GM19372 (cell line): ENCODE measurements around the gene PPP4R4.
"Not testable (repeated sequence)": the region's sequence is repeated elsewhere in the genome, so short reads cannot be mapped to it uniquely, and the experiment has no call there.

ENCODE experiments used
- ATAC-seq: cut with Tn5 transposase; IDR thresholded peaks from one replicate; pipeline ENCODE4 v1.9.1; 2021; ENCODE audit warnings: mild to moderate bottlenecking, low read depth, moderate library complexity; ENCODE audit not compliant: unreplicated experiment

PPP4R4 gene

DNA sequence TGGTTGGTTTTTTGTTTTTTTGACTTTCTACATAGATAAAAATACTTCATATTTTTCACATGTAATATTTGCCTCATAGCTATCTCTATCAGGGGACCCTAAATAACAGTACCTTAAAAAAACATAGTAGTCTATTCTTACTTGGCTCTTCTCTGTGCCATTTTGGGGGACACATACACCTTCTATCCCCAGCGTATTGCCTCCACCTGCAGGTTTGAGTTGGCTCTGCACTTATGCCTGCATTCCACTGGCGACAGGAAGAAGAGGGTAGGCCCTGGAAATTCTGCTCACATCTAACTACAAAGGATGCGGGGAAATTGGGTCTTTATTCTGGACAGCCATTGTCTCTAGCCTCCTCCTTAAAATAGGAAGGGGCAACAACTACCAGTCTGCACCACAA lies 30.9 kb upstream of the PPP4R4 start:
- no peak for ATAC-seq

DNA sequence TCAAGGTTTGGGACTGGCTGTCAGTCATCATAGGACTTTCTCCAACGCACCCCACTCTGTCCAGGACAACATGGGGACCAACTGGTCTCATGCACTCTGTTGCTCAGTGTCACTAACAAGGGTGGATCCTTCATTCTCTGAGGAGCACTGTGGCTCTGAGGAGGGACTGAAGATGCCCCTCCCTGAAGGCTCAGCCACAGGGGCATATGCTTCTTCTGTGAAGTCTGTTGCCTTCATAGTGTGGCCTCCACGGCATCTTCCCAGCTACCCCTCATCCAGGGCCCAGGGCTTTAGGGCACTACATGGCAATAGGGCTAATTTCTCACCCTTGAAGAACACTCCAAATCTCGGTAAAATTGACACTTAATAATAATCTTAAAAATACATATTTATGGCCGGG lies 30.4 kb upstream of the PPP4R4 start:
- ATAC-seq, result no peak

DNA sequence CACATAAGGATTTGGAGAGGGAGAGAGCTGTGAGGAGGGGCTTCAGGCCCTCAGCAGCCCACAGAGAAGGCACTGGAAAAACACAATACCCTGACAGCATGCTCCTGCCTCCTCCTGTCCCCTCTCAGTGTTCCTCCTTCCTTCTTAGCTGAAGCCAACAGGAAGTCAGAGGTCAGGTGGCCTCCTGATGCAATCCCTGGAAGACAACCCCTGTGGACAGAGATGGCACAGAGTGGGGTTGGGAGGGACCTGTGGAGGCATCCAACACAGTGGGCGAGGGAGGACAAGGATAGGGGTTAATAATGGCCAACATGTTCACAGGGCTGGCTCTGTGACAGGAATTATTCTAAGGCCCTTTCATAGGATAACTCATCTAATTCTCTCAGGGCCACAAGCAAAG lies 29.4 kb upstream of the PPP4R4 start:
- ATAC-seq, result no peak

DNA sequence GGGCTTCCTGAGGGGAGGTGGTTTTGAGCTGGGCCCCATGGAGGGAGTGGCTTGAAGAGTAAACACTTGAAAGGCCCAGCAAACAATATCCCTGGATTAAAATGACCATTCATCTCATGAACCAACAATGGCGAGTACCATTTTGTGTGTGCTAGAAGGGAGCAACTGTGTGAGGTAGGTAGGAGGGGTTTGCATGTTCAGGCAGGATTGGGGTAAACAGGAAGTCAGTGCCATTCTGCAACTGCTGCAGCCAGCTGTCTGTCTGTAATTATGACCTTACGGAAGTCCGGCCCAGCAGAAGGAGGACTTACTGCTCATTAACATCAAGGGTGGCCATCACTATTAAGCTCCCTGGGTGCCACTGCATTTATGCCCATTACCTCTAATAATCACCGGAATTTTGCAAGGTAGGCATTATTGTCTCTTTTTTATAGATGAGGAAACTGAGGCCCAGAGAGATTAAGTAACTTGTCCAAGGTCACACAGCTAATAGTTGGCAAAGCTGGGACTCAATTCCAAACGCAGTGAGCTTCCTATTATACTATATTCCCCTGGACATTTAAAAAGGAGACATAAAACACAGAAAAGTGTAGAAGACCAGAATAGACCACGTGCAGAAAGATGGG lies 28.1 kb upstream of the PPP4R4 start:
- ATAC-seq, result no peak

DNA sequence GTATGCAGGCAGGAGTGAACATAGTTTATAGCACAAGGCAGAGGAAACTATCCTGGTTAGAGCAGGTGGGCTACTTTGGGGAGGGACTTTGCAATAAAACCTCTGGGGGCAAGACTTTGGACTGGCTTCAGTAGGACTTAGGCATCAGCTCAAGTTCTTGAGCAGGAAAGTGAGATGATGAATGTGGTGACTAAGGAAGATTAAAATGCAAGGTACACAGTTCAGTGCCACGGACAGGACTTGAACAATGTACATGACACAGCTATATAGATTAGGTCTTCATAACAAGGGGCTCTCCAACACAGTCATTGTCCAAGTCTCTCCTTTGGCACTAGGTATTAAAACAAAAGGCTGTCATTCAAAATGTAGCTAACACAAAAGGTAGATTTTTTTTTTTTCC lies 21.4 kb upstream of the PPP4R4 start:
- ATAC-seq, result no peak

DNA sequence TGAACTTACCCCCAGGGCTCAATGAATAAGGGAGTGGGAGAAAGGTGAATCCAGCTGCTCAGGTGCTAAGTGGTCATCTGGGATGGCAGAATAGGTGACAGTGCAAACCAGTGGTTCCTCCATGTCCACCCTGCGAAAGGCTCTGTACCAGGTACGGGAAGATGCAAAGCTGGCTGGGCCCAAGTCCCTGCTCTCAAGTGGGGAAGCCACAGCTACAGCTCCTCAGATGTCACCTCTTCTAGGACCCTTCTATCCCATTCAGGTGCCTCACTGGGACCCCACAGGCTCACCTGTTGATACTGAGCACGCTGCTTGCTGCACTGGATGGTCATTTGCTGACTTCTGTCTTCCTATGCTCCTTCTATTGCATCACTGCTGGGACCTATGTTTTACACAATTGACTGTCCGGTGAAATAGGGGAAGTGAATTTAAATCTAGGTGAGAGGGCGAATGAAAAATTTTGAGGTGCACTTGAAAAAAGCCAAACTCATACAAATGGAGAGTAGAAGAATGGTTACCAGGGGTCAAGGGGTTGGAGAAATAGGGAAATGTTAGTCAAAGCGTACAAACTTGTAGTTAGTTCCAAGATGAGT lies 20.3 kb upstream of the PPP4R4 start:
- ATAC-seq, result no peak

DNA sequence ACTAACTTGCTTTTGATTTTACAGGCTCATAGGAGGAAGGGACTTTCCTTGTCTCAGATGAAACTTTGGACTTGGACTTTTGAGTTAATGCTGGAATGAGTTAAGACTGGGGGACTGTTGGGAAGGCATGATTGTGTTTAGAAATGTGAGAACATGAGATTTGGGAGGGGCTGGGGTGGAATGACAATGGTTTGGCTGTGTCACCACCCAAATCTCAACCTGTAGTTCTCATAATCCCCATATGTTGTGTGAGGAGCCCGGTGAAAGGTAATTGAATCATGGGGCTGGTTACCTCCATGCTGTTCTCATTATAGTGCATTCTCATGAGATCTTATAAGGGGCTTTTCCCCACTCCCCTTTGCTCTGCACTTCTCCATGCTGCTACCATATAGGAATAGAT lies 18.0 kb upstream of the PPP4R4 start:
- not testable (repeated sequence) for ATAC-seq

DNA sequence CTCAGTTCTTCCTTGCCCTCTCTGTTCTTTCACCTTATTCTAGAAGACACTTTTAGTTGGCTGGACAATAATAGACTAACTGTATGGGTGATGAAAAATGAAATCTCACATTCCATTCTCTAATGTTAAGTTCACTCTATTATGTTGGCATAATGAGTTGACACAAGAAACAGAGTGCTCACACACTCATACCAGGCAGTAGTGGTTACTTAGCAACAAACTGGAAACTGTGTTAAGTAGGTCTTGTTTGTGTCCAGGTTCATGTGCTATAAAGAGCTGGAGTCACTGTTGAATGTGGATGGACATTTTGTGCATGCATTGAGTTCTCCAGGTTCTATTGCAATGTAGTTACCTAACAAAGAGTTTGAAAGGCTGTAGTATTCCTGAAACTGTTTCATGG lies 16.9 kb upstream of the PPP4R4 start:
- ATAC-seq, result no peak

DNA sequence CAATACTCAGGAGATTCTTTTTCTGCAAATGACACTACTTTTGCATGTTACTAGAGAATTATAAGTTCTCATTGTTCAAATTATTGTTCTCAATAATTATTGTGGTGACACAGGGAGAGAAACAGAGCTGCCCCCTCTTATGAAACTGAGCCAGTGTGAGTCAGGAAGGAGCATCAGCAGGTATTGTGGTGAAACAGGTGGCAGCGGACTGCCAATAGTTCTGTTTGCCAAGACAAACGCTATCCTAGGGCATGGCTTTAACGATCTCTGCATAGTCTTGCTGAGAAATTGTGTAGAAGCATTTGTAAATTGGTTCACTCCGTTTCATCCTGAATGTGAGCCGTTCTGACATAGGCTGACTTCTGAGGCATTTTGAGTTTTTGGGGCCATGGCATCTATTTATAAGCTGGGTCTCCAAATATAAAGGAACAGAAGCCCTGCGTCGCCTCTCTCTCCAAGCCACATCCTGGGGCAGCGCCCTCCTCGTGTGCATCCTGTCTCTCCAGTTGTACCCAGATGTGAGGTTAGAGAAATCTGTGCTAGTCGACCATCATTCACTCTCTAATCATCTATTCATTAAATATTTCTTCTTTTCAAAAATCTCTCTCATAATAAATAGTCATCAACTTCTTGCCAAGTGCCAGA lies 15.8 kb upstream of the PPP4R4 start:
- ATAC-seq, result no peak

DNA sequence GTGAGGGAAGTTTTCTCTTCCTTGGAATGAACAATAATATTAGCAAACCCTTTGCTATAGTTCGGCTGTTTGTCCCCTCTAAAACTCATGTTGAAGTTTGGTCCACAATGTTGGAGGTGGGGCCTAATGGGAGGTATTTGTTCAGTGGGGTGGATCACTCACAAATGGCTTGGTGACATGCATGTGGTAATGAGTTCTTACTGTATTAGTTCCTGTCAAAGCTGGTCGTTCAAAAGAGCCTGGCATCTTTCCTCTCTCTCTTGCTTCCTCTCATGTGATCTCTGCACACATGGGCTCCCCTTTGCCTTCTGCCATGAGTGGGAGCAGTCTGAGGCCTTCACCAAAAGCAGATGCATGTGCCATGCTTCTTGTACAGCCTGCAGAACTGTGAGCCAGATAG lies 13.1 kb upstream of the PPP4R4 start:
- ATAC-seq, result no peak

DNA sequence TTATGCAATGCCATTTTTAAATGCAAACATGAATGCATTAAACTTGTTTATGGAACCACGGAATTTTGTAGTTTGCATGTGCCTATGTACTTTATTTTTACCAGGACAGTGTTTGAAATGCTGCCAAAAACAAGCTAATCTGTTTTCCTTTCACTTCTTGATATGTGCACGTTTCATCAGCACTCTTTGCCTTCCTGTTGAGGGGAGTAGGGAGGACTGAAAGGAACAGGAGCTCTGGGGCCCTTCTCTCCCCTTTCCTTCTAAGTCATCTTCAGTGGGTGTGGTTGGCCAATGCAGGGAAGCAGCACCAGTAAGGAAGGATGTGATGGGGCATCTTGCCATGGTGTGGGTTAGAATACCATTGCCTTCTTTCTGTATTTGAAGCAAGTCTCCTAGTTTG lies 12.1 kb upstream of the PPP4R4 start:
- no peak for ATAC-seq

DNA sequence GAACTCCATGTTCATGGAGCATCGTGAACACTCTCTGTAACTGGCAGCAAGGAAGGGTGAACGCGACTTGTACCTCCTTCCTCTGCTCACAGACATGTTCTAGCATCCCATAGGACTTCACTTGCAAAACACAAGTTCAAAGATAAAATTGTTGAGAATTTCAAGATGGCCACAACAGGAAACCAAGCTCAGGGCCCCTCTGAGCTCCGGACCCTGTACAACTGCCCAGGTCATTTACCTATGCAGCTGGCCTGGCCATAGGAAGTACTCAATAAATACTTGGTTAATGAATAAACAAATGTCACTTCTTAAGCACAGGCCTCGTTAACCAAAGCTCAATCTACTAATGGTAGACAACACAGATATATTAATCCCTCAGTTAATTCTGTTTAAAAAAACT lies 11.7 kb upstream of the PPP4R4 start:
- ATAC-seq, result no peak

DNA sequence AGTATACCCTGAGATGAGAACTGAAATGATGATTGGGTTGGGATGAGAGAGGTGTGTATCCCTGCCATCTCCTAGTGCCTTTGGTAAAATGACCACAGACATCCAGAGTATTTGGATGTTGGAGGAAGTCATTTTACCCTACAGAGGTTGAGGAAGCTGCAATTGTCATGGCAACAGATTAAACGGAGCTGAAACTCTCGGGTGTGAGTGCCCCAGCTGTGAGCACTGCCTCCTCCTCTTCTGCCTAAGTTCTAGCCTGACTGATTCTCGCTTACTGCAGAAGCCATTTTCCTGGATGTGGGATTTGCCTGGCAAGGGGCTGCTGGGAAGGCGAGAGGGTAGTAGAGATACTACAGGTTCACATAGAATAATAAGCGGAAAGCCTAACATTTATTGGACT lies 10.3 kb upstream of the PPP4R4 start:
- ATAC-seq, result no peak

DNA sequence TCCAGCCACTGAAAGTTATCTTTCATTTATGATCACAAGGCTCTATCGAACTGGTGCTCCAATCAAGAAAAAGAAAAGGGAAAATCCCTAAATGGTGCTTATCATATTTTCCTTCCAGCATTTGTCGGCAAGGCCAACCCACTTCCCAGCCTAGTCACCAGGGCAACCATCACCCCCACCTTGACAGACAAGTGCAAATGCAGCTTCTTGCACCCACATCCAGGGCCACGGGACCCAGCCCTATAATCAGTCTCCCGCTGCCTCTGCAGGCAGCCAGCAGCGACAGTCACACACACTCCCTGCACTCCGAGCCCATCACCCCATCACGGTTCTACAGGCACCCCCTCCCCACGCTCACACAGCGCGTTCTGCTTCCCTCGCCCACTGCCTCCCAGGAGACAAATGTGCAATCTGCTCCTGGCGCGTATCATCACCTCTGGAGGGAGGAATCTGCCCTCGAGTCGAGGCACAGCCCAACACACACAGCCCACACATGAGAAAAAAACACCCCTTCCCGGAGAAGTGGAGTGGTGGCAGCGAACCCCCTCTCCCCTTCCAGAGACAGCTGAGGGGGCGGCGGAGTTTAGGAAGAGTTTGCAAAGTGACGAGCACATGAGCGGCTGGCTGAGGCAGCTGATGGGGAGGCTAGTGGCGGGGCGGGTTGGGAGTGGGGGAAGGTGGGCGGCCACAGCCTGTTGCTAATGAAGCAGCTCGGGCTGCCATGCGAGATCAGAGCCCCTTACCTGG lies 9.3 kb upstream of the PPP4R4 start:
- no peak for ATAC-seq

DNA sequence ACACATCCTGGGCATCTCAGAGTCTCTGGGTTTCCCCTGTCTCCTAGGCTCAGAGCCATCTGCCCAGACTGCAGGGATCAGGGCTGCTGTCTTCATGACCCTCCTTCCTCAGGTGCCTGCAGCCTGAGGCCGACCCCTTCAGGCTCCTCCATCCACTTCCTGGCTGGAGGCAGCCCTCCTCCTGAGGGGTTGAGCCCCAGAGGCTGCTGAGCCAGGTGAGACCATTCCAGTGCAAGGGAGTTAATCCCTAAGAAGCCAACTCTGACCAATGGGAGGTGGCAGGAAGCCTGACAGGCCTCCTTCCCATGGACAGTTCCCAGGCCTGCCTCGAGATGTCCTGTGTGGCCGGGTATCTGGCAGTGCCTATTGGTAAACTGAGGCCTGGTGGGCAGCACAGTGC lies 8.4 kb upstream of the PPP4R4 start:
- no peak for ATAC-seq

DNA sequence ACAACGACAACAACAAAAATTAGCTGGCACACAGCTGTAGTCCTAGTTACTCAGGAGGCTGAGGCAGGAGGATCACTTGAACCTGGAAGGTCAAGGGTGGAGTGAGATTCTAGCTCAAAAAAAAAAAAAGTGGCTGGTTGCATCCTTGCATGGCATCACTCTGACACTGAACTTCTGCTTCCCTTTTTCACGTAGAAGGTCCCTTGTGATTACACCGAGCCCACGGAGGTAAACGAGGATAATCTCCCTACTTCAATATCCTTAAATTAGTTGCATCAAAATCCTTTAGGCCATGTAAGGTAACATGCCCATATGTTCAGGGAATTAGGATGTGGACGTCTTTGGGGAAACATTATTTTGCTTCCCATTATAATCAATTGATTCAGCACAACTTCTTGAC lies 4.0 kb upstream of the PPP4R4 start:
- ATAC-seq, result no peak

DNA sequence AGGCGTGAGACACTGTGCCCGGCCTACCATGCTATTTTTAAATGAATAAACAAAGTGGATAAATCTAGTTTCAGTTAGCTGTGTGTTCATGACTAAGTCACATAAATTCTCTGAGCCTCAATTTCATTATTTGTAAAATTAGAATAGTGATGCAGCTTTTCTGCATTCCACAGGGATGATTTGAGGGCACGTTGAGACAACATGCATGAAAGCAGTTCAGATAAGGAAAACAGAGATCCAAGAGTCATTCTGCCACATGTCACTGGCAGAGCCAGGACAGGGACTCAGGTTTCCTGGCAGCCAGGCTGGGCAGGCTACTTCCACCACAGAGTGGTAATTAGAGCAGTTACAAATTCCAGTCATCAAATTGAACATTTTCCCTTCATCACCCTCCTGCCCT lies 2.9 kb upstream of the PPP4R4 start:
- ATAC-seq, result no peak

DNA sequence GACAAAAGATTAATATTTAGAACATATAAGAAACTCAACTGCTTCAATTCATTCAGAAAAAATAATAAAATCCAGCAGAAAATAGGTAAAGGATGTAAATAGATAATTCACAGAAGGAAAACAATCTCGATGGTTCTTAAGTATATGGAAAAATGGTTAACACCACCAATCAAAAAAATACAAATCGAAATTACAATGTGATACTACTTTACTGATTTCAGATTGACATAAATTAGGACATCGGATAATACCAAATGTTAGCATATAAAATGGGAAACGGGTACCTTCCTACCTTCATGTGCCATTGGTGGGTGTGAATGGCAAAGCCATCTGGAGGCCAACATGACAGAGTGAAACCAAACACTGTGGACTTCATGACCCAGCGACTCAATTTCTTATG lies 1.6 kb upstream of the PPP4R4 start:
- no peak for ATAC-seq

DNA sequence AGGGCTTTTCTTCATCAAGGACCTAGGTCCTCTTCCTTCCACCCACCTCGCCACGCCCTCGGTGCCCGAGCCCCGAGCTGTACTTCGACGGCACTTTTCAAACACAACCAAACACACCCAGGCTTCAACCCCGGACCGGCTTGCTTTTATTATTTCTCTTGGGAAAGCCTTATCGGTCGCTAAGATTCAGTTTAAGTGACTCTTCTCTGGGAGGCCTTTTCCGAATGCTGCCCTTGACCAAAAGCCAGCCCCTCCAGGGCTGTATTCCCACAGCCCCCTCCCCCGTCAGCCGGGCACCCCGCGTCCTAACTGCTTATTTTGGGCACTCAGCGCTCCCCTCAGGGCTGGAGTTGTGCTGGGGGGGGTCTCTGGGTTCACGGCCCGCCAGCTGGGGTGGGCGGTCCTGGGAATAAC lies 644 bp upstream of the PPP4R4 start:
- no peak for ATAC-seq

DNA sequence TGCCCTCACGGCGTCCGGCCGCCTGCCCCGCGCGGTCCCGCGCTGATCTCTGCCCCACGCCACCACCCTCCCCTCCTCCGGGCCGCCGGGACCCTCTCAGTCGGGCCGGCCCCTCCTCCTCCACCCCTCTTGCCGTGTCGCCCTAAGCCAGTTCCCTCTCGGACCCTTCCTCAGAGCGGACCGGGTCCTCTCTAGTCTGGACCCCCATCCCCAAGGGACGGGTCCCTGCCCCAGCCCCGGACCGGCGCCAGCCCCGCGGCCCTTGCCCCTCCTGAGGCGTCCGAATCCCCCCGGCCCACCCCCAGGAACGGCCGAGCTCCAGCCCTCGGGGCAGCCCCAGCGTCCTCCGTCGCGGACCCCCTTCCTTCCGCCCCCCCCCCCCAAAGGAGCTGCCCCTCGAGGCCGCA lies 485 bp downstream of the PPP4R4 start:
- no peak for ATAC-seq

DNA sequence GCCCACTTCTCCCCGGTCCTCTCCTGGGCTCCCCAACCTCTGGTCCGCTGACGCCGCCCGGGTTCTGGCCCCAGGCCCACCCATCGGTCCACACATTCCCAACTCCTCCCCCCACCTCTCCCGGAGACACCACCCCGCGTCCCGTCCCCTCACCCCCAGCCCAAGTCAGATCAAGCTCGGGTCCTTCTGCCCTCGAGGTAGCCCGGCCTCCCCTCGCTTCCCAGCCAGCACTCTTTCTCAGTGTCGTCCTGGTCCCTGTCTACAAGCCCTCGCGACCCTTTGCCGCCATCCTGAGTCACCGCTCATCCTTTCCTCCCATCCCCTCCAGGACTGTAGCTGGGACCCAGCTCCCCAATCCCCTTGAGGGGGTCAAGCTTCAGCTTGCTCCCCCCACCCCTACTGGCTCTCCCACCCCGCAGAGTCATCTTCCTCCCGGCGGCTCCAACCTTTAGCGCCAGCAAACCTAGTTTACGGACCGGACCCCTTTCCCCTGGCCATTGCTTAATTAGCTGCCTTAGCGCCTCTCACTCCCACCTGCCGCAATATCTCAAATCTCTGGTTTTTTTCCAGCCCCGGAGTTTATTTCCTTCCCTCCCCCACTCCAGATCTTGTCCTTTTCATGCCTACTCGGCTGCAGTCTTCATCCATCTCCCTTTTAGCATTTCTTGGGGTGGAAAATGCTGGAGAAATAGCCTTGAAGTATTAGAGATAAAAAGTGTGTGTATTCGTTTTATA lies 1.1 kb downstream of the PPP4R4 start:
- ATAC-seq, result no peak
